Left ventricle myocardium superior (tissue), 1 donor: ENCODE results near the gene HHIPL1. TPM values are rescaled to one million over a fixed set of nuclear protein-coding genes. Genes with fewer than 3 reads are reported as not detected.

ENCODE experiments used
- total RNA-seq: library from RNA; stranded (reverse); fragmentation: NEBNext Ultra II Directional; extraction: Animal tissue kit (Norgen Biotek cat#: 25700); gene quantifications from one replicate; pipeline ENCODE4 v1.2.1, GENCODE V29; 2021
- donor health status: DM: no; HTN: yes; CAD: no; lungs with severe emphysema.

Gene HHIPL1
- total RNA-seq, 1 donor from 2014 or later: 1.5 TPM

Other genes with a start within 250 kb of the HHIPL1 start
- 99.1 TPM for gene SETD3, start 164.3 kb upstream of the HHIPL1 start, total RNA-seq
- 37.5 TPM for gene CCNK, start 163.7 kb upstream of the HHIPL1 start, total RNA-seq
- 49.3 TPM for gene CCDC85C, start 40.9 kb upstream of the HHIPL1 start, total RNA-seq
- 3.0 TPM for gene CYP46A1, start 39.2 kb downstream of the HHIPL1 start, total RNA-seq
- 42.9 TPM for gene EML1, start 148.3 kb downstream of the HHIPL1 start, total RNA-seq